Fibroblast of mammary gland (primary cell): ENCODE results near the gene KDM2B.

Experiments
- DNase-seq: peaks from one replicate; pipeline ENCODE4 v3.0.0-alpha.2; 2010; ENCODE audit warnings: low read depth
- H3K4me3 ChIP-seq: 2 replicates; pipeline ENCODE4 v1.5.1; 2011; ENCODE audit warnings: low read depth, mild to moderate bottlenecking, low read length, moderate library complexity; ENCODE audit not compliant: control insufficient read depth
- TF ChIP-seq, protein P1 (sequence below): conservative IDR thresholded peaks from 2 replicates; pipeline ENCODE4 v1.5.1; 2011; ENCODE audit warnings: low read depth, low read length, inconsistent platforms; ENCODE audit not compliant: control insufficient read depth, insufficient read depth

KDM2B gene

DNA sequence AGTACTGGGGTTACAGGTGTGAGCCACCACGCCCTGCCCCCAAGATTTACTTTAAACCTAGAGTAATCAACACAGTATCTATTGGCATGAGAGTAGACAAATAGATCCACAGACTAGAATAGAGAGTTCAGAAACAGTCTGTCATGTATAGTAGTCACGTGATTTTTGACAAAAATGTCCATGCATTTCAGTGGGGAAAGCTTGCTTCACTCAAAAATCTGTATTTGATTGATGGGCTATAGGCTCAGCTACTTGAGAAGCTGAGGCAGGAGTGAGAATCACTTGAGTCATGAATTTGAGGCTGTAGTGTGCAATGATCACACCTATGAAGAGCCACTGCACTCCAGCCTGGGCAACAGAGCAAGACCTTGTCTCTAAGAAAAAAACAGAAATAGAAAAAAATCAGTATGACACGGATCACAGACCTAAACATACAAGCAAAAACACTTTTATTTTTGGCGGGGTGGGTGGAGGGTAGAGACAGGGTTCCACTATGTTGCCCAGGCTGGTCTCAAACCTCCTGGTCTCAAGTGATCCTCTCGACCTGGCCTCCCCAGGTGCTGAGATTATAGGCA lies 37.9 kb upstream of the KDM2B start:
- TF ChIP-seq, protein P1, sequence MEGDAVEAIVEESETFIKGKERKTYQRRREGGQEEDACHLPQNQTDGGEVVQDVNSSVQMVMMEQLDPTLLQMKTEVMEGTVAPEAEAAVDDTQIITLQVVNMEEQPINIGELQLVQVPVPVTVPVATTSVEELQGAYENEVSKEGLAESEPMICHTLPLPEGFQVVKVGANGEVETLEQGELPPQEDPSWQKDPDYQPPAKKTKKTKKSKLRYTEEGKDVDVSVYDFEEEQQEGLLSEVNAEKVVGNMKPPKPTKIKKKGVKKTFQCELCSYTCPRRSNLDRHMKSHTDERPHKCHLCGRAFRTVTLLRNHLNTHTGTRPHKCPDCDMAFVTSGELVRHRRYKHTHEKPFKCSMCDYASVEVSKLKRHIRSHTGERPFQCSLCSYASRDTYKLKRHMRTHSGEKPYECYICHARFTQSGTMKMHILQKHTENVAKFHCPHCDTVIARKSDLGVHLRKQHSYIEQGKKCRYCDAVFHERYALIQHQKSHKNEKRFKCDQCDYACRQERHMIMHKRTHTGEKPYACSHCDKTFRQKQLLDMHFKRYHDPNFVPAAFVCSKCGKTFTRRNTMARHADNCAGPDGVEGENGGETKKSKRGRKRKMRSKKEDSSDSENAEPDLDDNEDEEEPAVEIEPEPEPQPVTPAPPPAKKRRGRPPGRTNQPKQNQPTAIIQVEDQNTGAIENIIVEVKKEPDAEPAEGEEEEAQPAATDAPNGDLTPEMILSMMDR: no peak
- no peak for DNase-seq

DNA sequence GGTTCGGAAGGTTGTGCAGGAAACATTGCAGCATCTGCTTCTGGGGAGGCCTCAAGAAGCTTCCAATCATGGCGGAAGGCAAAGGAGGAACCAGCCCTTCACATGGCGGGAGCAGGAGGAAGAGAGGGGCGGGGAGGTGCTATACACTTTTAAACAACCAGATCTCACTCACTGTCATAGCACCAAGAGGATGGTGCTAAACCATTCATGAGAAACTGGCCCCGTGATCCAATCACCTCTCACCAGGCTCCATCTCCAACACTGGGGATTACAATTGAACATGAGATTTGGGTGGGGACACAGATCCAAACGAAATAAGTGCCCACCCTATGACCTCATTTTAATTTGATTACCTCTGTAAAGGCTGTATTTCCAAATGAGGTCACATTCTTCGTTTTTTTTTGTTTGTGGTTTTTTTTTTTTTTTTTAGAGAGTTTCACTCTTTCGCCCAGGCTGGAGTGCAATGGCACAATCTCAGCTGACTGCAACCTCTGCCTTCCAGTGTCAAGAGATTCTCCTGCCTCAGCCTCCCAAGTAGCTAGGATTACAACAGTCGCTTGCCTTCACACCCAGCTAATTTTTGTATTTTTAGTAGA lies 34.1 kb upstream of the KDM2B start:
- no peak for DNase-seq
- TF ChIP-seq, protein P1: no peak
- H3K4me3 ChIP-seq: no peak overlapping the region

More for the DNA sequence above, 37.9 kb upstream of the KDM2B start:
- no peak overlapping the region for H3K4me3 ChIP-seq

DNA sequence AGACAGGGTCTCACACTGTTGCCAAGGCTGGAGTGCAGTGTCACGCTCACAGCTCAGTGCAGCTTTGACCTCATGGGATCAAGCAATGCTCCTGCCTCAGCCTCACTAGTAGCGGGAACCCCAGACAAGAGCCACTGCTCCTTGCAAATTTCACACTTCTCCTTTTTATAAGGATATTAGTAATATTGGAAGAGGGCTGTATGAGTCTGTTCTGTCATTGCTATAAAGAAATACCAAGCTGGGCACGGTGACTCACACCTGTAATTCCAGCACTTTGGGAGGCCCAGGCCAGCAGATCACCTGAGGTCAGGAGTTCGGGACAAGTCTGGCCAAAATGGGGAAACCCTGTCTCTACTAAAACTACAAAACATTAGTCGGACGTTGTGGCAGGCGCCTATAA lies 32.6 kb upstream of the KDM2B start:
- no peak for DNase-seq
- no peak overlapping the region for H3K4me3 ChIP-seq
- TF ChIP-seq, protein P1: no peak

DNA sequence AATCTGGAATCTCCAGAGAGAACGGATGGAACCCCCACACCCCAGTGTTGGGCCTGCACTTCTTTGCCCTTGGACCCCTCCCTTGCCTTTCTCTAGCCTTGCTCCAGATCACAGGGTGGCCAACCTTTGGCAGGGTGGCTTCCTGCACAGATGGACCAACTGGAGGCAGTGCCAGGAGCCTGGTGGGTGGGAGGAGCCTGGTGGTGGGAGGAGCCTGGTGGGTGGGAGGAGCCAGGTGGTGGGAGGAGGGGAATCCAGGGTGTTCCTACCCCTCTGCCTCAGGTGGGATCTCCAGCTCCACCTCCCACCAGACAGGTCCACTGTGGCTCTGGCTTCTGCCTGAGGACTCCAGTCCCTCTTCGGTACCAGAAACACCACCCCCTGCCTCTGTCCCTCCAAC lies 30.5 kb upstream of the KDM2B start:
- TF ChIP-seq, protein P1: no peak
- H3K4me3 ChIP-seq: no peak overlapping the region
- DNase-seq: no peak

DNA sequence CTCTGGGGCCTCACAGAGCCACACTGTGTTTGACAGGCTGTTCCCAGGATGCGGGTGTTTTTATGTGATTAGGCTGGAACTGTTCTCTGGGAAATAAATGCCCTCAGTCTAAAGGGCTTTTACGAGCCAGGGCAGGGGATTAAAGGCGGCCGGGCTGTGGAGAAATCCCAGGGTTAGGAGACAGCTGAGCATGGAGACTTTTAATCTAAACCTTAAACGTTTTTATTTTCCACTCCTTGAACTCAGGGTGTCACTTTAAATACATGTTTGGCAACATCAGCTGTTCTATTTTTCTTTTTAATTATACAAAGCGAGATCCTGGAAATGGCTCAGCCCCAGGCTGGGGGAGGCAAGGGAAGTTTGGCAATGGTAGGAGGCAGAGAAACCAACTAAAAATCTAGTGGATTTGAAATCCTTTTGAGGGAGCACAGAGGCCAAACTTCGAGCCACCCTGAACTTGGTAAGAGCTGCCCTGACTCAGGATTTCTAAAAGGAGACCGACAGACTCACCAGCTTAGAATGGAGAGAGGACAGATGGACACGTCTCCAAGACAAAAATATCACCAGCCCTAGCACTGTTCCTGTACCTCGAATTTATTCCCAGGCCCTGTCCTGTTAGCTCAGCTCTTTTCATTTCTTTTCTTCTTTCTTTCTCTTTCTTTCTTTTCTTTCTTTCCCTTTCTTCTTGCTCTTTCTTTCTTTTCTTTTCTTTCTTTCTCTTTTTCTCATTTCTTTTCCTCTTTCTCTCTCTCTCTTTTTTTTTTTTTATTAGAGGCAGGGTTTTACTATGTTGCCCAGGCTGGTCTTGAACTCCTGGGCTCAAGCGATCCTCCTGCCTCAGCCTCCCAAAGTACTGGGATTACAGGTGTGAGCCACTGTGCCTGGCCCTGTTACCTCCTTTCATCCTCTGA lies 29.7 kb upstream of the KDM2B start:
- TF ChIP-seq, protein P1: no peak
- DNase-seq: peak; percentile 37
- H3K4me3 ChIP-seq: no peak overlapping the region

DNA sequence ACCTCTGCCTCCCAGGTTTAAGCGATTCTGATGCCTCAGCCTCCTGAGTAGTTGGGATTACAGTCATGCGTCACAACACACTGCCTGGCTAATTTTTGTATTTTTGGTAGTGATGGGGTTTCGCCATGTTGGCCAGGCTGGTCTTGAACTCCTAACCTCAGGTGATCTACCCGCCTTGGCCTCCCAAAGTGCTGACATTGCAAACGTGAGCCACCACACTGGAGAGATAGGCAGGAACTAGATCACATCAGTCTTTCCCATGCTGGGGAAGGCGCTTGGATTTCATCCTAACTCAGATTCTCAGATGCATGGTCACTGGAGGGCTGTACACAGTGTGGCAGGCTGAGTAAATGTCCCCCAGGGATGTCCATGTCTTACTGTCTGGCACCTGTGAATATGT lies 27.5 kb upstream of the KDM2B start:
- DNase-seq: no peak
- TF ChIP-seq, protein P1: no peak

More for the DNA sequence above, 27.5 kb upstream of the KDM2B start:
- H3K4me3 ChIP-seq: no peak overlapping the region
